ENCODE results near the gene STAT1. TPM values are rescaled to one million over a fixed set of nuclear protein-coding genes. Genes with fewer than 3 reads are reported as not detected.

STAT1 gene
- total and polyA plus RNA-seq, 9 of the 15 experiments (the other 6 are each of a cell fraction or from before 2014, with no cell fraction given): 8.7 to 34.4 (median 26.8) TPM

DNA sequence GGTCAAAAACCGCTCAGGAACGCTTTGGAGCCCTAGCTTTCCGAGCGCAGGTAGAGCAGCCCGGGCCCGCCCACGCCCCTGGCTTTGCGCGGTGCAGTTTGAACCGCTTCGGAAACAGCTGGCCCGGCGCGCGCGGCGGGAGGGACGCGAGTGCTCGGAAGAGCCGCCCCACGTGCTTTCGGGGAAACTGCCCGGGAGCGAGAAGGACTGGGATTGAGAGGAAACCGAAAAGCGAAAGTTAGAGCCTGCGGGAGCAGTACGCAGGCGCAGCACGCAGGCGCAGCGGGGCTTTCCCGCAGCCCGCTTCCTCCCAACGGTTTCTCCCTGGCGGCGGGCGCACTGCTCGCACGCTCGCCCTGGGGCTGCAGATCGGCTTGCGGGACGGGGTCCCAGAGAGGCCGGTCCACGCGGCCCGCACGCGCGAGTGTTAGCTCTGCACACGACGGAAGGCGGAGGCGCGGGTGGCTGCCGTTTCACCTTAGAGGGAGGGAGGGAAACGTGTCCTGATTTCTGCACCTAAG, 6.3 kb upstream of the STAT1 start (continued):
- TF ChIP-seq, protein P1, sequence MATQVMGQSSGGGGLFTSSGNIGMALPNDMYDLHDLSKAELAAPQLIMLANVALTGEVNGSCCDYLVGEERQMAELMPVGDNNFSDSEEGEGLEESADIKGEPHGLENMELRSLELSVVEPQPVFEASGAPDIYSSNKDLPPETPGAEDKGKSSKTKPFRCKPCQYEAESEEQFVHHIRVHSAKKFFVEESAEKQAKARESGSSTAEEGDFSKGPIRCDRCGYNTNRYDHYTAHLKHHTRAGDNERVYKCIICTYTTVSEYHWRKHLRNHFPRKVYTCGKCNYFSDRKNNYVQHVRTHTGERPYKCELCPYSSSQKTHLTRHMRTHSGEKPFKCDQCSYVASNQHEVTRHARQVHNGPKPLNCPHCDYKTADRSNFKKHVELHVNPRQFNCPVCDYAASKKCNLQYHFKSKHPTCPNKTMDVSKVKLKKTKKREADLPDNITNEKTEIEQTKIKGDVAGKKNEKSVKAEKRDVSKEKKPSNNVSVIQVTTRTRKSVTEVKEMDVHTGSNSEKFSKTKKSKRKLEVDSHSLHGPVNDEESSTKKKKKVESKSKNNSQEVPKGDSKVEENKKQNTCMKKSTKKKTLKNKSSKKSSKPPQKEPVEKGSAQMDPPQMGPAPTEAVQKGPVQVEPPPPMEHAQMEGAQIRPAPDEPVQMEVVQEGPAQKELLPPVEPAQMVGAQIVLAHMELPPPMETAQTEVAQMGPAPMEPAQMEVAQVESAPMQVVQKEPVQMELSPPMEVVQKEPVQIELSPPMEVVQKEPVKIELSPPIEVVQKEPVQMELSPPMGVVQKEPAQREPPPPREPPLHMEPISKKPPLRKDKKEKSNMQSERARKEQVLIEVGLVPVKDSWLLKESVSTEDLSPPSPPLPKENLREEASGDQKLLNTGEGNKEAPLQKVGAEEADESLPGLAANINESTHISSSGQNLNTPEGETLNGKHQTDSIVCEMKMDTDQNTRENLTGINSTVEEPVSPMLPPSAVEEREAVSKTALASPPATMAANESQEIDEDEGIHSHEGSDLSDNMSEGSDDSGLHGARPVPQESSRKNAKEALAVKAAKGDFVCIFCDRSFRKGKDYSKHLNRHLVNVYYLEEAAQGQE (IDR thresholded peaks at IDR 0.05; ENCODE audit: borderline replicate concordance): peak; percentile 99
- TF ChIP-seq, protein P1 (CRISPR knock-in tag; IDR thresholded peaks at IDR 0.05; ENCODE audit: low read depth): no peak; the same call in 1 of the 2 replicates
- TF ChIP-seq SIN3A (IDR thresholded peaks at IDR 0.05; ENCODE audit: borderline replicate concordance in 2 of 2, control insufficient read depth in 1 of 2, low read depth in 2 of 2, low read length in 2 of 2) (peak; percentile 96 to 99), NR3C1 (CRISPR knock-in tag; IDR thresholded peaks at IDR 0.05) (peak; percentile 93), KLF13 (tag; IDR thresholded peaks at IDR 0.05; ENCODE audit: borderline replicate concordance, low read depth) (peak; percentile 87), ZNF764 (CRISPR knock-in tag; IDR thresholded peaks at IDR 0.05; ENCODE audit: low read depth) (no peak), RBFOX2 (IDR thresholded peaks at IDR 0.05; ENCODE audit: low read depth, low read length) (peak; percentile 98), BCOR (IDR thresholded peaks at IDR 0.05) (peak; percentile 64; the same call in 1 of the 2 replicates), ARID2 (IDR thresholded peaks at IDR 0.05) (no peak), ERF (CRISPR knock-in tag; IDR thresholded peaks at IDR 0.05) (no peak), SP1 (CRISPR knock-in tag; IDR thresholded peaks at IDR 0.05) (peak; percentile 88), HNRNPL (IDR thresholded peaks at IDR 0.05; ENCODE audit: low read depth, low read length) (0 out of 2 replicates have a peak, but pooled peaks have one; percentile 45), POLR2H (tag; IDR thresholded peaks at IDR 0.05; ENCODE audit: low read depth) (0 out of 2 replicates have a peak, but pooled peaks have one; percentile 61), HDAC6 (IDR thresholded peaks at IDR 0.05; ENCODE audit: low read depth, low read length) (no peak), E2F3 (CRISPR knock-in tag; IDR thresholded peaks at IDR 0.05) (0 out of 2 replicates have a peak, but pooled peaks have one; percentile 53)
- TF ChIP-seq, protein P2, sequence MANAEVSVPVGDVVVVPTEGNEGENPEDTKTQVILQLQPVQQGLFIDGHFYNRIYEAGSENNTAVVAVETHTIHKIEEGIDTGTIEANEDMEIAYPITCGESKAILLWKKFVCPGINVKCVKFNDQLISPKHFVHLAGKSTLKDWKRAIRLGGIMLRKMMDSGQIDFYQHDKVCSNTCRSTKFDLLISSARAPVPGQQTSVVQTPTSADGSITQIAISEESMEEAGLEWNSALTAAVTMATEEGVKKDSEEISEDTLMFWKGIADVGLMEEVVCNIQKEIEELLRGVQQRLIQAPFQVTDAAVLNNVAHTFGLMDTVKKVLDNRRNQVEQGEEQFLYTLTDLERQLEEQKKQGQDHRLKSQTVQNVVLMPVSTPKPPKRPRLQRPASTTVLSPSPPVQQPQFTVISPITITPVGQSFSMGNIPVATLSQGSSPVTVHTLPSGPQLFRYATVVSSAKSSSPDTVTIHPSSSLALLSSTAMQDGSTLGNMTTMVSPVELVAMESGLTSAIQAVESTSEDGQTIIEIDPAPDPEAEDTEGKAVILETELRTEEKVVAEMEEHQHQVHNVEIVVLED (CRISPR knock-in tag; IDR thresholded peaks at IDR 0.05): peak; percentile 81
- TF ChIP-seq, protein P3, sequence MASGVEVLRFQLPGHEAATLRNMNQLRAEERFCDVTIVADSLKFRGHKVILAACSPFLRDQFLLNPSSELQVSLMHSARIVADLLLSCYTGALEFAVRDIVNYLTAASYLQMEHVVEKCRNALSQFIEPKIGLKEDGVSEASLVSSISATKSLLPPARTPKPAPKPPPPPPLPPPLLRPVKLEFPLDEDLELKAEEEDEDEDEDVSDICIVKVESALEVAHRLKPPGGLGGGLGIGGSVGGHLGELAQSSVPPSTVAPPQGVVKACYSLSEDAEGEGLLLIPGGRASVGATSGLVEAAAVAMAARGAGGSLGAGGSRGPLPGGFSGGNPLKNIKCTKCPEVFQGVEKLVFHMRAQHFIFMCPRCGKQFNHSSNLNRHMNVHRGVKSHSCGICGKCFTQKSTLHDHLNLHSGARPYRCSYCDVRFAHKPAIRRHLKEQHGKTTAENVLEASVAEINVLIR (CRISPR knock-in tag; IDR thresholded peaks at IDR 0.05): 0 out of 2 replicates have a peak, but pooled peaks have one; percentile 34

All from K562 (cell line).